Esophagus muscularis mucosa (tissue), 4 donors: ENCODE results near the gene PLXNA3.

Source experiments
- CTCF ChIP-seq, 3 experiments: fragments of 200-600 bp in 2 of 3; fragments of 450-650 bp in 1 of 3; sonication (generic) in 2 of 3; IDR thresholded peaks; one replicate each; pipeline ENCODE4 v1.5.1; 2017 to 2019; ENCODE audit warnings: antibody characterized with exemption in 3 of 3, mild to moderate bottlenecking in 2 of 3, moderate library complexity in 1 of 3
- EP300 ChIP-seq: sonication (generic); formaldehyde crosslinking; IDR thresholded peaks from one replicate; pipeline ENCODE4 v1.6.1; 2017; ENCODE audit warnings: antibody characterized with exemption
- POLR2AphosphoS5 ChIP-seq, 2 donors: sonication (generic); formaldehyde crosslinking; IDR thresholded peaks; one replicate each; pipeline ENCODE4 v1.6.1; 2017; ENCODE audit warnings: antibody characterized with exemption in 2 of 2

DNA sequence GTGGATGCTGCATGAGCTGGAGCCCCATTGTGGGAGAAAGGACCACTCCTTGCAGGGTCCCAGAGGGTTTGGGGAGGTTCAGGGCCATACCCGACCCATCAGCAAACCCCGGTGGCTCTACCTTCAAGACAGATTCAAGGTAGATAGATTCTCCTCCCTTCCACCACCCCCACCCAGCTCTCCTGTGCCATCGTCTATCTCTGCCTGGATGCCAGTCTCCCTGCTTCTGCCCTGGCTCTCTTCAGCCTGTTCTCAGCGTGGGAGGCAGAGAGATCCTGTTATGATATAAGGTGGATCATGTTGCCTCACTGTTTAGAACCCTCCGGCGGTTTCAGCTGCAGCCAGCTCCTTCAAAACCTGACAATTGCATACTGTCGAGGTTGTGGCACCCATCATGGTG, 15.6 kb downstream of the PLXNA3 start:
- TF ChIP-seq CTCF (IDR thresholded peaks at IDR 0.05) (no peak), EP300 (no peak), POLR2AphosphoS5 (IDR thresholded peaks at IDR 0.05) (no peak)
